GM18520 (cell line): Measurements from ENCODE around the gene RP2.

Experiments
- ATAC-seq: cut with Tn5 transposase; IDR thresholded peaks from one replicate; pipeline ENCODE4 v1.9.1; 2021; ENCODE audit not compliant: unreplicated experiment

Gene RP2

DNA sequence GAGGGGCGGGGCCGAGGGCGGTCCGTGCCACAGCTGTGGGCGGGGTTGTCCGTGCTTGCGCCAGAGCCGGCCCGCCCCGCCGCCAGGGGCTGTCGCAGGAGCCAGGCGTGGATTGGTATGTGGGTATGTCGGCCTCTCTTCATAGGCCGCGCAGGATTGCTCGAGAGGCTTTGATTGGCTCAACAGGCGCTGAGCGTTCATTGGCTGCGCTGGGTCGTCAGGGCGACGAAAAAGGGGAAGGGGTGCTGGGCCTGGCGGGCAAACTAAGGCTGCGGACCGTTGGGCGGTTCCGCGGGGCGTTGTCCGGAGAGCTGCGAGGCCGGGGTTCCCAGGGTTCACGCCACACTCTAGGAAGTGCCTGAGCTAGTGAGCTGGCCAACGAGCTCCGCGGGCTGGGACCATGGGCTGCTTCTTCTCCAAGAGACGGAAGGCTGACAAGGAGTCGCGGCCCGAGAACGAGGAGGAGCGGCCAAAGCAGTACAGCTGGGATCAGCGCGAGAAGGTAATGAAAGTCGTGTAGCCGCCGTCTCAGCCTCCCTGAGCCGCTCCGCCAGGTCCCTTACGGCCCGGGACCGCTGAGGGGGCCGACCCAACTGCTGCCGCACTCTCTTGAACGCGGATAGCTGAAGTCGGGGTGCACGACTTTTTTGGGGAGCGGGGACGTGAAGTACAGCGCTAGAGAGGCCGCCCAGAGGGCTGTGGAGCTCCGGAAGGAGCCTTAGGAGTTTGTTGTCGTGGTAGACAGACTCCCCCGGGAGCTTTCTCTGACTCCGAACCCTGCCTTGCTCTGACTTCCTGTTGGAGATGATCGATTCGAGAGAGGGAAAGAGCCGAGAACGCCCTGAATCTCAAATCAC is at the start of gene RP2:
Gene RP2, plus strand, starts transcription at position 343 of the 857 bp plus-strand sequence. Its CDS starts 58 bp downstream, at position 401.
- ATAC-seq: peak; percentile 85

DNA sequence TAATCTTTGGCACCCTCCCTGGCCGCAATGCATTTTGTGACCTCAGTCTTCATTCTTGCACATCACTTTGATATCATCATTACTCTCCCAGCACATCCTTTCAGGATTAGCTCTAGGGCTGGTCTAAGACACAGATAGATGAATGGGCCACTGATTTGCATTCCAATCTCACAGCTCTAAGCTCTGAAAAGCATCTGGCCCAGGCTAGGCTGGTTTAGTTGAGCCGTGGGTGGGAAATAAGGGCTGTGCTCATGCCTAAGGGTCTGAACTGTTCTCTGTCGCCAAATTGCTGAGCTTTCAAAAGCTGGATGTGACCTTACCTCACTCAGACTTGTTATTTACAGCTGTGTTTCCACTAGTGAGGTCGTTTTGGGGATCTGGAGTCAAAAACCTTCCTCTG is 47.9 kb upstream of the RP2 start:
- ATAC-seq: no peak

DNA sequence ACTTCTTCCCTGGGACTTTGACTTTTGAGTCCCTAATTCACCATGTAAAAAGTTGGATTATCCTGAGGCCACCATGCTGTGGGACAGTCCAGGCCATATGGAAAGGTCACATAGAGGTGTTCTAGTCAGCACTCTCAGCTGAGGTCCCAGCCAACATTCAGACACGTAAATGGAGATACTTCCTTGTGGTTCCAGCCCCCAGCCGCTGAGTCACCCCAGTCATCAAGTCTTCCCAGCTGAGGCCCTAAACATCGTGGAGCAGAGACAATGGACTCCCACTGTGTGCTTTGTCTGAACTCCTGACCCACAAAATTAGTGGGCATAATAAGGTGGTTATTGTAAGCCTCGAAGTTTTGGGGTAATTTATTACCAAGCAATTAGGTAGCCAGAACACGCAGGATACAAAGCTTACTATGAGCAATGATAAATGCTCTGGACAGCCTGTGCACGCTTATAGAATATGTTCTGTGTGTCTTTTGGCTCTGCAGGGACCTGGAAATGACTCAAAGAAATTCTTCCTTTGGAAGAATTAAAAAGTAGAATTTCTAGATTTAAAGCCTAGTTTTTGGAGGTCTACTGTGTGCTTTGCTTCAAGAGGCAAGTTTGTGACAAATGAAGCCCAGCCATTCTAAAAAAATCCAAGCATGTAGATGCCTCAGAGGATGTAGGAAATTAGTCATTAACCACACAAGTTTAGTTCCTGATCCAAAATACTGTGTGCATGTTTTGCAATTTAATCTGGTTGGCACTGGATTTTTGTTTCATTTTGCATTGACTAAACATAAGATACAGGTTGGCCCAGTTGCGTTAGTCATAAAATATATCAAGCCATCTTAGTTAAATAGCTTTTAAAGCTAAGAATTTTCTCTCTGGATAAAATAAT is 44.7 kb upstream of the RP2 start:
- ATAC-seq: no peak

DNA sequence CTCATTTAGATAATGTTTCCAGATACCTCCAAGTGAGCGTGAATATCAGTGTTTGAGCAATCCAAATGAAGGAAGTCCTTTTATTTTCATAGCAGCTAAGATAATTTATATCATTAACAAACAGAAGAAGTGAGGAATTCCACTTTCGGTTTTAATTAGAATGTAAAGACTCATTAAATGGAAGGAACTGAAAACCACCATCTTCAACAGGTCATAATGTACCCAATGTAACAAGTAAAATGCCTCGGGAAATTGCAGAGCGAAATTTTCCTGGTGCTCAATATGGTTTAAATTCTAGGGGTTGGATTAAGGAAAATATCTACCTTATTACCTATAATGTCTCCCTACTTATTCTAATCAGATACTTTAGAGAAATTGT is 44.0 kb upstream of the RP2 start:
- ATAC-seq: no peak

DNA sequence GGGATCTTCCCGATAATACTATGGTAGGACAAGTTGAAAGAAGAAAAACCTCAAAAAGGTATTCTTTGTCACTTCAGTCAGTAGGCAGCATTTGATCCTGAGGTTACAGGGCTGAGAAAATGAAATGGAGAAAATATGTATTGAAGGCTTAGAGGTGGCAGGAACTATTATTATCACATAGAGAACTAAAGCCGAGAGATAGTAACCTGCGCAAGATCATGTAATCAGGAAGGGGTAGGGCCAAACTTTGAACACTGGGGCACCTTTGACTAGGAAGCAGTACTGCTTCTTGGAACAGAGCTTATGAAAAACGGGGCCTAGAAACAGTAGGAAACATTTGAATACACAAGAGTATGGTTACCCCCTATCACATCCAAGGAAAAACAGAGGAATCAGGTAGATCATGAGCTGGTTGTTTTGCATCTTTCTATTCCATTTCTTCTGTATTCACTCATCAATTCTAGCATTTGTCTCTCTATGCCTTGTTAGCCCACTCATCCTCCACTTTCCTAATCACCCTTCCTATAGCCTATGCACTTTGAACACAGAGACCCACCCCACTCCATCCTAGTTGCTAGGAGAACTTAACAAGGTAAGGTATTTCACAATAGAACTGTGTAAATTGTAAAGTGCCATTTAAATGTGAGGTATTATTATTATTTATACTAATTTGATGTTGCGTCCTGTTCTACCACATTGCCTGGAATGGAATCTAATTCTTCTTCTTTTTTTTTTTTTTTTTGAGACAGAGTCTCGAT is 43.3 kb upstream of the RP2 start:
- ATAC-seq: no peak

DNA sequence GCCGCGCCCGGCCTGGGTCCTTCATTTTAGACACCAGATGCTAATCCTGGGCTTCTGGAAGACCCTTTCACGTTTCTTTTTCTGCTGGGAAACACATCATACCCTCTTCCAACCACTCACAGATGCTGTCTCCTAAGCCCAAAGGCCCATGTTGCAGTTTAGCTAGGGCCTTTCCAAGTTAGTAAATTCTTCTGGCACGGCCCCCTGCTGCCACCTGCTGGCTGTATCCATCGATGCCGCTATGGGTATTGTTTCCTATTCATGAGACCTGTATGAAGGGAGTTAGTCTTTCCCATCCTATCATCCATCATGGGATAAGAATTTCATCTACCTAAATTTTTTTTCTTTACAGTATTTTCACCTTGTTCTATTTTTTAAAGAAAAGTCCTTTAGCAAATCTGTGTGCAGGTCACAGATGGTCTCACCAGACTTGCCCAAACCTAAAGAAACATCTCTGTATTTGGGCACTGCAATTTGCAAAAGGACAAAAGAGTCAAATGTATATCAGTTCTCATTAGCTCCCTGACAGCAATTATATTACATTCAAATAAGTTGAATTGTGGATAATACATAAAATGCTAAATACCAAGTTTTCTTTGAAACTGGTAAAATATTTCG is 40.2 kb upstream of the RP2 start:
- ATAC-seq: no peak

DNA sequence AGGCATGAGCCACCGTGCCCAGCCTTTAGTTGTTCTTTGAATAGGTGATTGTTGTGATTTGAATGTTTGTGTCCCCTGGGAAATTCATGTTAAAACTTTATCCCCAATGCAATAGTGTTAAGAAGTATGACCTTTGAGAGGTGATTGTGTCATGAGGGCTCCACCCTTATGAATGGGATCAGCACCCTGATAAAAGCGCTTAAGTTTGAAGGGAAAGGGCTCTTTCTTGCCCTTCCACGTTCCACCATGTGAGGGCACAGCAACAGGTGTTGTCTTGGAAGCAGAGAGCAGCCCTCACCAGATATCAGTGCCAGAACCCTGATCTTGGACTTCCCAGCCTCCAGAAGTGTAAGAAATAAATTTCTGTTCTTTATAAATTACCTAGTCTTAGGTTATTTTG is 33.7 kb upstream of the RP2 start:
- ATAC-seq: no peak

DNA sequence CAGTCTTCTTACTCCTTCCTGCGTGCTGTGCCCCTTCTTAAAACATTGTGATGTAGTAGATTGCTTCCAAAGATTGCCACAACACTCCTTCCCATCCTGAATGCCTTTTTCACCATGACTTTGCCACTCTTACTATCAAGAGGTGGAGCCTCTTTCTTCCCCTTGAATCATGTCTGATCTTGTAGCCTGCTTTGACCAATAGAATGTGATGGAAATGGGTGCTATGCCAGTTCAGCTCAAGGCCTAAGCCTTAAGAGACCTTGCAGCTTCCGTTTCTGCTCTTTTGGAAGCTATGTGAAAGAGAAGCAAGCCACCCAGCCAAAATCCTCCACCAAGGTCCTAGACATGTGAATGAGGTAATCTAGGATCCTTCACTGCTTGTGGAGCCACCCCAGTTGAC is 31.6 kb upstream of the RP2 start:
- ATAC-seq: no peak

DNA sequence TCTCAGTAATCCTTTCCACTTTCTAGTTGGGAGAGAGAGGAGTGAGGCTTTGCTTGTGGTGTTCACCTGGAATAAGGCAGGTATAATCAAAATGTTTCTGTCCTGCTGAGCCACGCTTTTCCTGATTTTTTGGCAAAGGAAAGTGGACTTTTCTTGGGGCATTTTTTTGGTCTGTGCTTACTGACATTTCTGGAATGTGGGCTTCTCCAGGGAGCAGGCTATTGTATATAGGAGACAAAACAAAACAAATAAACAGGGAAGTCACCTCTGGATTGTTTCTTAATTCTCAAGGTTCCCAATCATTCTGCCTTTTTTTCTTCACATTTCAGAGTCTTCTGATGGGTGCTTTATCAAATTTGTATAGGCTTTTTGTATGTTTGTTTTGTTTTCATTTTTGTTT is 25.7 kb upstream of the RP2 start:
- no peak for ATAC-seq

DNA sequence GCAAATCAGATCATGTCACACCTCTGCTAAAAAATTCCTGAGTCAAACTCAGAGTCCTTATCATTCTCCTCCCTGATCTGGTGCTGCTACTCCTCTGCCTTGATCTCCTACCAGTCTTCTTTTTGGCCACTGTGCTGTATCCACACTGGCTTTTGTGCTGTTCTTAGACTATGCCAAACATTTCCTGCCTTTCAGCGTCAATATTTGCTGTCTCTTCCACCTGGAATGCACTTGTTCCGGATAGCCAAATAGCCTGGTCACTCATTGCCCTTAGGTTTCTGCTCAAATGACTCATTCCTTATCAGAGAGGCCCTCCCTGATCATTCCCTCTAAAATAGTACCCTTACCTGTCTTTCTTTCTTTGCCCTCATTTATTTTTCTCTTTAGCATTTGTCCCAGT is 24.4 kb upstream of the RP2 start:
- no peak for ATAC-seq

DNA sequence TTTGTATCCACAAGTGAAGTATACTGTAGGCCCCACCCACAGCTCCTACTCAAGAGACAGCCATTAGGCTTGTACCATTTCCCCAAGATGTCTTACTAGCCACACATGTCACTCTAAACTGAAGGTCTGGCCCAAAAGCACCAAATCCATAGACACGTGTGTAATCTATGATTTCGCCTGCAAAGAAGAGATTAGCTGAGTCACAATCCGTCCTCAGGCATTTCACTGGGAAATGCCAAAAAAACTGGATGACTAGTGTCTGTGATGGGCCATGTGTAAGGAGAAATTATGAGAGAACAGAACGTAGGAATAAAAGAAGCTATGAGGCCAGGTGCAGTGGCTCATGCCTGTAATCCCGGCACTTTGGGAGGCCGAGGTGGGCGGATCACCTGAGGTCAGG is 21.9 kb upstream of the RP2 start:
- no peak for ATAC-seq

DNA sequence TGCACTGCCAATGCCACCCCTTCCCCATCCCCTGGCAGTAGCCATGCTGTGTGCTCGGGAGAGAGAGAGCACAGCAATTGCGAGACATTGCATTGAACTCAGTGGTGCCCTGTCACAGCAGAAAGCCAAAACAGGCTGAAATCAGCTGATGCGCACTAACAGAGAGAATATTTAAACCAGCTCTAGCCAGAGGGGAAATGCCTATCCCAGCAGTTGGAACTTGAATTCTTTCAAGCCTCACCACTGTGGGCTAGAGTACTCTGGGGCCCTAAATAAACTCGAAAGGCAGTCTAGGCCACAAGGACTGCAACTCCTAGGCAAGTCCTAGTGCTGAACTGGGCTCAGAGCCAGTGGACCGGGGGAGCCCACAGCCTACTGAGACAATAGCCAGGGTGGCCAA is 17.7 kb upstream of the RP2 start:
- ATAC-seq: no peak

DNA sequence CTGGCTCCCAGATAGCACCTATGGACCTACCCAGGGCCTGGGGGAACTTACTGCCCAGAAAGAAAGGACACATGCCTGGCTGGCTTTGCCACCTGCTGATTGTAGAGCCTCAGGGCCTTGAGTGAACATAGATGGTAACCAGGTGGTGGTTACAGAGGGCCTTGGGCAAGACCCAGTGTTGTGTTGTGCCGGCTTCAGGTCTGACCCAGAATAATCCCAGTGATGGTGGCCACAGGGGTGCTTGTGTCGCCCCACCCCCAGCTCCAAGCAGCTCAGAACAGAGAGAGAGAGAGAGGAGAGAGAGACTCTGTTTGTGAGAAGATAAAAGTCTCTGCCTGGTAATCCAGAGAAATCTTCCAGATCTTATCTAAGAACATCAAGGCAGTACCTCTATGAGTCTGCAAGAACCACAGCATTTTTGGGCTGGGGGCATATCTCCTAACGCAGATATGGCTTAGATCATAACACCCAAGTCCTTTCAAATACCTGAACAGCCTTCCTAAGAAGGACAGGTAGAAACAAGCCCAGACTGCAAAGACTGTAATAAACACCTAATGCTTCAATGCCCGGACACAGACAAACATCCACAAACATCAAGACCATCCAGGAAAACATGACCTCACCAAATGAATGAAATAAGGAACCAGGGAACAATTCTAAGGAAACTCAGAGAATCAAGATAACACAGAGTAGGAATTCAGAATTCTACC is 16.3 kb upstream of the RP2 start:
- no peak for ATAC-seq

DNA sequence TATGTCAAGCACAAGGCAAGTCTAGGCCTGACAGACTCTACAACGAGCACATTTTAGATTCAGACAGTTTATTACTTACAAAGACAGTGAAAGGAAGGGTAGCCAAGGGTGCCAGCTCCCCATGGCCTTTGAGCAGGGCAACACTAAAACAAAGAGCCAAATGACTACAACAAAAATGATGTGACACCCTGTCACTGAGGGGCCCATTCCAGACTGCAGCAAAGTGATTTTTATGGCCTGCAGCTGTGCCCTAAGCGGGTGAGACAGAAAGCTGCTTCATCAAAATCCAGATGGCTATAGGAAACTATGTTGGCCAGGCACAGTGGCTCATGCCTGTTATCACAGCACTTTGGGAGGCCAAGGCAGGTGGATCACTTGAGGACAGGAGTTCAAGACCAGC is 13.4 kb upstream of the RP2 start:
- ATAC-seq: no peak

DNA sequence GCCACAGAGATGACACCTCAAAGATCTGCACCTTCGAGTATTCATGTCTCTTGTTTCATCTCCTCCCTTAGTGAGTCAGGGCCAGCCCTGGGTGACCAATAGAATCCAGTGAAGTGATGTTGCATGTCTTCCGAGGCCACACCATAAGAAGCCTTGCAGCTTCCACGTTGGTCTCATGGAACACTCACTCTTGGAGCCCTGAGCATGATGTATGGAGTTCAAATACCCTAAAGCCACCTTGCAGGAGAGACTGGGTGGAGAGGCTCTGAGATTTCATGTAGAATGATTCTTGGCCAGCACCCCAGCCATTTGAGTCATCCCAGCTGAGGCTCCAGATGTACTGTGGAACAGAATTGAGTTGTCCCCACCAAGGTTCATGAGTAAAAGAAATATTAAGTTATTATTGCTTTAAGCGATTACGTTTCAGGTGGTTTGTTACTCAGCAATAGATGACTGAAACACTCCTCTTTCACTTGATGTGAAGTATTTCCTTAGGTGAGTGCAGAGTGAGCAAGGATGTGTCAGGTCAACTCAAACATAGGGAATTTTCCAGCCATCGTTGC is 5.0 kb upstream of the RP2 start:
- ATAC-seq: no peak

DNA sequence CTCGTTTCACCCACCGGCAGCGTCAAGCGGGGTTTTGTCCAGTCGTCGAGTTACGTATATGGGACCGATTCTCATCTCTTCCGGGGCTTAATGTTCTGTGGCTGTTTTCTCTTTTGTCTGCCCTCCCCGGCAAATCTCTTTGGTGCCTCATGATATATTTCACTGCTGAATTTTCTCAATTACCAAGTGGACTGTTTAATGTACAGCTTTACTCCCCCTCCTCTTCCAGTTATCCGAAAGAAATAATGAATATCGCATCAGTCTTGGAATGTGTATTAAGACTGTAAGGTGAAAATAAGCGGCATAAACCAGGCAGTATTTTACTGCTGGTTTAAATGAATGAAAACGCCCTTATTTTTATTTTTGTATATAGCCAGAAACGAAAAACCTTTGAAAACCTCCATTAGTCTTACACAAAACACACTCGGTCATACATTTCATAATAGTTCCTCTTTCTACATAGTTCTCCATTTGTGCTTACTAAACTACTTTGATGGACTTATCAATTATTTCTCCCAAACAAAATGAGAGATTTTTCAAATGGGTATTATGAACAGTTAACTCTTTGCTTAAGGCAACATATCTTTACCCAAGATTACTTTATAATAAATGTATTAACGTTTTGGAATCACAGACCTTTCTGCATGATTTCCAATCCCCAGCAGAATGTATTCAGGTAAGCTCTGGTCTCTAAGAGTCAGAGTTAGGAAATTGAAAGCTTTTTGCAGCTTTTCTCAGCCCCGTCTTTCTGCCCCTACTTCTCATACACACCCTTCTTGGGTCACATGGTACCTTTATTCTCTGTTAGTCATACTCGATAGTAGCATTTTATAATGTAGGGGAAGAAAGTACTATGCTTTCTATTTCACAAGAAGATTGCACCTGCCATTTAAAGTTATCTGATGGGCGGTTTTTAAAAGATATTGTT is 979 bp downstream of the RP2 start:
- no peak for ATAC-seq

DNA sequence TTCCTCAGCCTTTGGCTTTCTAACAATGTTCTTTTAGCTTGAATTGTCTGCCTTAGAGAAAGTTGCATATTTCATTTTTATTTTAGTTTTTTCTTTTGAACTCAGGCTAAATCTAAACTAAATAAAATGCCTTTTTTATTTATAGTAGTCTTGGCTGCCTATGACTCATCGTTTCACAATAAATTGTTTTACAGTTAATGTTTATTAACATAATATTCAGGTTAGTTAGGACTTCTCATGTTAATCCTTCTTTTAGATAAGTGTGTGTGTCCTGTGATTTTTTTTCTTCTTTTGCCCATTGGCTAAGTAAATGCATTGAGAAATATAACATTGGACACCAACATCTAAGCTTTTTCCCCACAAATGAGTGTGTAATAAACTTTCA is 1.6 kb downstream of the RP2 start:
- ATAC-seq: no peak

DNA sequence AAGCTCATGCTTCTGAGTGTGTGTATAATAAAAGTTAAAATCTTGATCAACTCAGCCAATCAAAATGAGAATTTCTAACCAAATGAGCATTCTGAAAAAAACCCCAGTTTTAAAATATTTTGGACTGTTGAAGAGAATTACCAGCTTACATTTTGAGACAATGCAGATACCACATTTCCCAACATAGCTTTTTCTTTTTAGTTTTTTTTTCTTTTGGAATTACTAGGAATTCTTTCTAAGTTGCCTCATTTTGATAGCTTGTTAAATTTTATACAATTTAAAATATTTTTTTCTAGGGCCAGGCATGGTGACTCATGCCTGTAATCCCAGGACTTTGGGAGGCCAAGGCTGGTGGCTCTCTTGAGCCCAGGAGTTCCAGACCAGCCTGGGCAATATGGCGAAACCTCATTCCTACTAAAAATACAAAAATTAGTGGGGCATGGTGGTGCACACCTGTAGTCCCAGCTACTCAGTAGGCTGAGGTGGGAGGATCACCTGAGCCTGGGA is 2.2 kb downstream of the RP2 start:
- no peak for ATAC-seq

DNA sequence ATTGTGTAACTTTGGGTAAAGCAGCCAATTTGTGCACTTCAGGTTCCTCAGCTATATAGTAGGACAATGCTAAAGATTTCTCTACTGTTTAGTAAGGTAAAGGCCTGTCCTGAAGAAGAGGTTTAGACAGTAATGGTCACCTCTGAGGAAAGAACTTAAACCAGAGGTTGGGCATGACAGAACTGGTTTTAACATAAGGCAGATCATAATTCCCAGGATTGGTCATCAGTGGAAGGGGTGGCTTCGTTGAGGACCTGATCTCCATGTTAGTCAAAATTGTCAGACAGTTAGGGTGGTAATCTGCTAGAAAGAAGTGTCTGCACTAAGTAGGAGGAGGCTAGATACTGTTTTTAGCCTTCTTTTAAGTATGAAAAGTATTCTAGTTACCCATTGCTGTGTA is 4.1 kb downstream of the RP2 start:
- no peak for ATAC-seq
